NCI-H345 treated with DMSO at 0.1 percent for 48 hours (cell line): ENCODE results near the gene TSPAN15.

Experiments used
- DNase-seq: peaks from one replicate; lab custom pipeline; 2025; ENCODE audit not compliant: unreplicated experiment; lab: John Stamatoyannopoulos, UW

TSPAN15 gene

GRCh38 chr10:69464801-69465401, 13.6 kb downstream of the TSPAN15 start:
- no peak for DNase-seq

GRCh38 chr10:69465457-69466157, 14.3 kb downstream of the TSPAN15 start:
- DNase-seq, result no peak

- DNase-seq, result no peak
Observed at GRCh38 chr10:69466158-69466490, 14.9 kb downstream of the TSPAN15 start.

GRCh38 chr10:69466689-69467088, 15.4 kb downstream of the TSPAN15 start:
- DNase-seq, result no peak

GRCh38 chr10:69467928-69468750, 16.9 kb downstream of the TSPAN15 start:
- DNase-seq, result no peak

- no peak for DNase-seq
Observed at GRCh38 chr10:69468751-69469089, 17.5 kb downstream of the TSPAN15 start.

GRCh38 chr10:69469976-69470375, 18.7 kb downstream of the TSPAN15 start:
- DNase-seq, result no peak

- no peak for DNase-seq
Observed at GRCh38 chr10:69470463-69471384, 19.5 kb downstream of the TSPAN15 start.

GRCh38 chr10:69472142-69472541, 20.9 kb downstream of the TSPAN15 start:
- no peak for DNase-seq

- no peak for DNase-seq
Observed at GRCh38 chr10:69472544-69472943, 21.3 kb downstream of the TSPAN15 start.

GRCh38 chr10:69473304-69473990, 22.2 kb downstream of the TSPAN15 start:
- no peak for DNase-seq

GRCh38 chr10:69474742-69475432, 23.6 kb downstream of the TSPAN15 start:
- DNase-seq, result no peak

- DNase-seq, result no peak
Observed at GRCh38 chr10:69475433-69475830, 24.2 kb downstream of the TSPAN15 start.

GRCh38 chr10:69477968-69478597, 26.8 kb downstream of the TSPAN15 start:
- DNase-seq, result no peak

GRCh38 chr10:69479240-69480067, 28.2 kb downstream of the TSPAN15 start:
- no peak for DNase-seq

GRCh38 chr10:69480068-69480412, 28.8 kb downstream of the TSPAN15 start:
- DNase-seq, result no peak

GRCh38 chr10:69481305-69481704, 30.0 kb downstream of the TSPAN15 start:
- no peak for DNase-seq

GRCh38 chr10:69481811-69482524, 30.7 kb downstream of the TSPAN15 start:
- no peak for DNase-seq
